GM13977 (cell line): ENCODE measurements around the gene EFCAB13.
"Not testable (repeated sequence)": the region's sequence is repeated elsewhere in the genome, so short reads cannot be mapped to it uniquely, and the experiment has no call there.

Source experiments
- DNase-seq: peaks from one replicate; pipeline ENCODE4 v3.0.0; 2012; ENCODE audit warnings: low spot score
- CTCF ChIP-seq: IDR thresholded peaks from 2 replicates; pipeline ENCODE4 v1.5.1; 2012; ENCODE audit warnings: mild to moderate bottlenecking, control low read depth; ENCODE audit not compliant: insufficient read depth; ENCODE audit errors: extremely low read depth, missing control alignments
- in situ Hi-C: fragments of 300-500 bp; cut with MboI; formaldehyde crosslinking; loops from one replicate; pipeline ENCODE4 v1.12.0; 2022; ENCODE audit warnings: low sequenced_read_pairs, low pct_unique_long_range_greater_than_20kb, mixed read lengths, inconsistent platforms; ENCODE audit not compliant: unreplicated experiment

Gene EFCAB13

DNA sequence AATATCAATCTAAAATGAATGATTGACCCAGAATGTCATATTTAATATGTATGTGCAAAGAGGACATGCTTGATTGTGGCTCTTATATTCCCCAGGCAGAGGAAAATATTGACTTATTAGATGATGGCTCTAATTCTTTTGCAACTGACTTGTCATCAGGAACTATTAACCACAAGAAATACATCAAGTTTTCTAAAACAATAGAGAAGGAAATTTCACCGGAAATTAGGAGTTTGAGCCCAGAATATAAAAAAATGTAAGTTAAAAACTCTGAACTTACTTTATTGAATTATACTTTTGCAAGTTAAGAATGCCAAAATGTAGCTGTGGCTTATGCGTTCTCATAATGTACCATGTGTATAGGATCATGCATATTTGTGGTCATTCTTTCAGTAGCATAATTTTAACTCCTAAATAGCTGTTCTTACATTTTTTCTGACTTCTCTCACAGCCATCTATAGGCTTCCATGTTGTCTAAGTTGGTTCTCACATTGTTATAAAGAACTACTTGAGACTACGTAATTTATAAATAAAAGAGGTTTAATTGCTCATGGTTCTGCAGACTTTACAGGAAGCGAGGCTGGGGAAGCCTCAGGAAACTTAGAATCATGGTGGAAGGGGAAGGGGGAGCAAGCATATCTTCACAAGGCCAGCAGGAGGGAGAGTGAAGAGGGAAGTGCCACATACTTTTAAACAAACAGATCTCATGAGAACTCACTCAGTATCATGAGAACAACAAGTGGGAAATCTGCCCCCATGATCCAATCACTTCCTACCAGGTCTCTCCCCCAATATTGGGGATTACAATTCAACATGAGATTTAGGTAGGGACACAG is 11.6 kb downstream of the EFCAB13 start:
- no peak for TF ChIP-seq CTCF
- no peak for DNase-seq
- in situ Hi-C loops = no loop called here

- TF ChIP-seq CTCF = no peak
- in situ Hi-C loops = no loop called here
- DNase-seq = no peak
Observed at GRCh38 chr17:47338026-47338425, 14.3 kb downstream of the EFCAB13 start.

DNA sequence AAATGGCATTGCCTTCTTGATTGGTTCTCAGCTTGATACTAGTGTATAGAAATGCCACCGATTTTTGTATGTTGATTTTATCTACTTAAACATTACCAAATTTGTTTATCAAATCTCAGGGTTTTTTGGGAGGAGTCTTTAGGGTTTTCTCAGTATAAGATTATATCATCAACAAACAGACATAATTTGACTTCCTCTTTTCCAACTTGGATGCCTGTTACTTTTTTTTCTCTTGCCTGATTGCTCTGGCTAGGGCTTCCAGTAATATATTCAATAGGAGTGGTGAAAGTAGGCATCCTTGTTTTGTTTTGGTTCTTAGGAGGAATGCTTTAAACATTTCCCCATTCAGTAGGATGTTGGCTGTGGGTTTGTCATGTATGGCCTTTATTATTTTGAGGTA is 29.1 kb downstream of the EFCAB13 start:
- DNase-seq = no peak
- in situ Hi-C loops = no loop called here
- TF ChIP-seq CTCF = no peak

- DNase-seq = no peak
Observed at GRCh38 chr17:47358652-47359051, 34.9 kb downstream of the EFCAB13 start.

DNA sequence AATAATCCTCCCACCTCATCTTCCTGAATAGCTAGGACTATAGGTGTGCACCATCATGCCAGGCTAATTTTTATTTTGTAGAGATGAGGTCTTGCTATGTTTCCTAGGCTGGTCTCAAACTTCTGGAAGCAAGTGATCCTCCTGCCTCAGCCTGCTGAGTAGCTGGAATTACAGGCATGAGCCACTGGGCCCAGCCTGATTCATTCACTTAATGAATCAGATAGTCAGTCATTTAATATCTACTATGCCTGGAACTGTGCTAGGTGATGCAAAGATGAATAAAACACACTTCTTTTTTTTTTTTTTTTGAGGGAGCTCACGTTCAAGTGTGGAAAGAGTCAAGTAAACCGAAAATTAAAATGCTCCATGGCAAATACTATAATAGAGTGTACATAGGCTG is 39.4 kb downstream of the EFCAB13 start:
- TF ChIP-seq CTCF = no peak
- no peak for DNase-seq
- in situ Hi-C loops = no loop called here

More at GRCh38 chr17:47358652-47359051, 34.9 kb downstream of the EFCAB13 start:
- in situ Hi-C loops = no loop called here
- TF ChIP-seq CTCF = no peak

DNA sequence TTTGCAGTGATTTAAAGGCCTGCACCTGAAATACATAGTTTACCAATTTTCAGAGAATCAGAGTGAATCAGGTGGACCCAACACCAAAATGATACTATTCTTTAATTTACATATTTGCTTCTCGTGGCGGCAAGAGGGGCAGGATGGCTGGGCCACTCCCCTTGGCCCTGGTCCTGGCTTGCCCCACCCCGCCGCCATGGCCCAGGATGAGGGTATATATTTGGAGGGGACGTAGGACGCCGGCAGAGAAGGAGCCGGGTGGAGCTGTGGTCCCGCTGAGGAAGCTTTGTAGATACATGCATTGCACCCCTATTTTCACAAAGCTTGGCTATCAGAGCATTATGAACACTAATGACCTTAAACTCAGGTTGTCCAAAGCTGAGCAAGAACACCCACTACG is 43.5 kb downstream of the EFCAB13 start:
- TF ChIP-seq CTCF = no peak
- in situ Hi-C loops = no loop called here
- no peak for DNase-seq

GRCh38 chr17:47368262-47368661 is 44.5 kb downstream of the EFCAB13 start:
- in situ Hi-C loops = no loop called here
- TF ChIP-seq CTCF = no peak
- DNase-seq = no peak

GRCh38 chr17:47370899-47371298 is 47.1 kb downstream of the EFCAB13 start:
- in situ Hi-C loops, DNase-seq: not testable (repeated sequence)
